Lung (tissue), 12 donors: ENCODE measurements around the gene BPNT1. TPM values are rescaled to one million over a fixed set of nuclear protein-coding genes. Genes with fewer than 3 reads are reported as not detected.

ENCODE experiments used
- ATAC-seq: fragments of 200-7000 bp; cut with Tn5 transposase; one replicate; pipeline ENCODE4 v1.9.1; 2020; ENCODE audit warnings: moderate number of reproducible peaks; ENCODE audit not compliant: insufficient read depth, low FRiP score
- DNase-seq, 3 donors: peaks; one replicate each; pipeline ENCODE4 v3.0.0-alpha.2; 2013 to 2017
- H3K27ac ChIP-seq, 2 donors: one replicate each; pipeline ENCODE4 v1.5.1; 2013; ENCODE audit warnings: mild to moderate bottlenecking in 2 of 2, moderate library complexity in 2 of 2, control low read depth in 1 of 2, inconsistent platforms in 1 of 2, low read depth in 1 of 2, low read length in 1 of 2
- H3K27me3 ChIP-seq, 3 donors: one replicate each; pipeline ENCODE4 v1.5.1; 2013; ENCODE audit warnings: low read length in 2 of 3; ENCODE audit not compliant: control insufficient read depth in 3 of 3, insufficient read depth in 3 of 3
- H3K36me3 ChIP-seq, 4 donors: one replicate each; pipeline ENCODE4 v1.5.1; 2013; ENCODE audit warnings: low read length in 4 of 4, mild to moderate bottlenecking in 1 of 4, moderate library complexity in 1 of 4; ENCODE audit not compliant: control insufficient read depth in 4 of 4, insufficient read depth in 4 of 4
- H3K4me1 ChIP-seq, 5 donors: one replicate each; pipeline ENCODE4 v1.5.1; 2013; ENCODE audit warnings: low read length in 5 of 5, mild to moderate bottlenecking in 2 of 5, moderate library complexity in 1 of 5; ENCODE audit not compliant: control insufficient read depth in 5 of 5, insufficient read depth in 5 of 5
- H3K4me3 ChIP-seq: one replicate; pipeline ENCODE4 v1.5.1; 2013; ENCODE audit warnings: mild to moderate bottlenecking, control low read depth, moderate library complexity
- H3K9ac ChIP-seq, 2 donors: one replicate each; pipeline ENCODE4 v1.5.1; 2013; ENCODE audit warnings: low read length in 2 of 2, control low read depth in 1 of 2; ENCODE audit not compliant: insufficient read depth in 1 of 2
- H3K9me3 ChIP-seq, 4 donors: one replicate each; pipeline ENCODE4 v1.5.1; 2013; ENCODE audit warnings: low read length in 3 of 4, mild to moderate bottlenecking in 1 of 4, moderate library complexity in 1 of 4; ENCODE audit not compliant: control insufficient read depth in 4 of 4, insufficient read depth in 3 of 4
- WGBS, 2 donors: extraction: QIAGEN DNeasy Blood & Tissue Kit; methylation state at CpG; one replicate each; pipeline ENCODE4 v1.1.7; 2013; 5-methylcytosine and 5-hydroxymethylcytosine counted together
- polyA plus RNA-seq, 2 donors: library from polyadenylated mRNA; stranded (reverse); fragments of 200-250 nt; gene quantifications; one replicate each; pipeline ENCODE4 v1.2.1, GENCODE V29; 2013
- total RNA-seq, 2 donors: library from RNA; depleted of rRNA in 1 of 2; stranded (reverse); fragments of >200 nt in 1 of 2; gene quantifications; one replicate each; pipeline ENCODE4 v1.2.1, GENCODE V29; 2014 to 2021
- TF ChIP-seq, protein P1 (sequence below): IDR thresholded peaks from 2 replicates; pipeline ENCODE4 v1.5.1; 2012; ENCODE audit warnings: mild to moderate bottlenecking; ENCODE audit errors: control extremely low read depth, extremely low read depth
- donor health status: control.
- donor health status: control.
- donor health status: Bipolar disorder and iron deficiency.
- donor health status: healthy.
- donor health status: DM: yes; HTN: yes; CAD: no.

Gene BPNT1
- total and polyA plus RNA-seq, 4 donors, result 15.9 to 28.1 (median 22.0) TPM

DNA sequence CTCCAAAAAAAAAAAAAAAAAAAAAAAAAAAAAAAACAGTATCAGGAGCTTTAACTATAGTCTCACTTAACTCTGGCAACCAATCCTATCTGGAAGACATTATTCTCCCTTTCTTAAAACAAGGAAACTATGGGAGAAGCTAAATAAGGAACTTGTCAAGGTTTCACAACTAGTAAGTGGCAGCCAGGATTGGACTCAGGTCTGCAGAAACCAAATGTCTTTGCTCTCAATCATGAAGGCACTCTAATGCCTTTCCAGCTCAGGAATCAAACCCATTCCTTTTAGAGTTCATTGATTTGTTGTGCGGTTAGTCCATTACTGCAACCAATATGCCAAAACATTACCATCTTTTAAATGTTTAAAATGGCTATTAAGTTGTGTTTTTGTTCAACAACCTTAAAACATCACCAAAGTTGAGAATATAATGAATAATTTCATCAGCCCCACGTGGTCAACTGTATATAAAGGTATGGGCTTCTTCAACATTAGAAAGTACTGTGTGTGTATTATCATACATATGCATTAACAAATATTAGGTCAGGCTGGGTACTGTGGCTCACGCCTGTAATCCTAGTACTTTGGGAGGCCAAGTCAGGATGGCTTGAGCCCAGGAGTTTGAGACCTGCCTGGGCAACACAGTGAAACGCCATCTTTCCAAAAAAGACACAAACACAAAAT lies 44.8 kb downstream of the BPNT1 start:
- peaks cover 0 to 5% (median under 1%) of the 10 kb centered on the region in 4 donors for H3K36me3 ChIP-seq
- no peak overlapping the region for H3K27ac ChIP-seq
- TF ChIP-seq, protein P1, sequence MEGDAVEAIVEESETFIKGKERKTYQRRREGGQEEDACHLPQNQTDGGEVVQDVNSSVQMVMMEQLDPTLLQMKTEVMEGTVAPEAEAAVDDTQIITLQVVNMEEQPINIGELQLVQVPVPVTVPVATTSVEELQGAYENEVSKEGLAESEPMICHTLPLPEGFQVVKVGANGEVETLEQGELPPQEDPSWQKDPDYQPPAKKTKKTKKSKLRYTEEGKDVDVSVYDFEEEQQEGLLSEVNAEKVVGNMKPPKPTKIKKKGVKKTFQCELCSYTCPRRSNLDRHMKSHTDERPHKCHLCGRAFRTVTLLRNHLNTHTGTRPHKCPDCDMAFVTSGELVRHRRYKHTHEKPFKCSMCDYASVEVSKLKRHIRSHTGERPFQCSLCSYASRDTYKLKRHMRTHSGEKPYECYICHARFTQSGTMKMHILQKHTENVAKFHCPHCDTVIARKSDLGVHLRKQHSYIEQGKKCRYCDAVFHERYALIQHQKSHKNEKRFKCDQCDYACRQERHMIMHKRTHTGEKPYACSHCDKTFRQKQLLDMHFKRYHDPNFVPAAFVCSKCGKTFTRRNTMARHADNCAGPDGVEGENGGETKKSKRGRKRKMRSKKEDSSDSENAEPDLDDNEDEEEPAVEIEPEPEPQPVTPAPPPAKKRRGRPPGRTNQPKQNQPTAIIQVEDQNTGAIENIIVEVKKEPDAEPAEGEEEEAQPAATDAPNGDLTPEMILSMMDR, result no peak
- no peaks in the 10 kb centered on the region for H3K9me3 ChIP-seq
- peaks cover 0 to 6% (median 0%) of the 10 kb centered on the region in 5 donors for H3K4me1 ChIP-seq
- ATAC-seq, result no peak
- peak overlapping the region; percentile 16 for H3K4me3 ChIP-seq
- DNase-seq, result peak in 1 of 3 donors; percentile 14
- WGBS, 2 donors, result 74 to 77% methylated on average over 4 of the region's 4 CpGs
- H3K27me3 ChIP-seq, result no peaks in the 10 kb centered on the region
- H3K9ac ChIP-seq, result no peak overlapping the region

DNA sequence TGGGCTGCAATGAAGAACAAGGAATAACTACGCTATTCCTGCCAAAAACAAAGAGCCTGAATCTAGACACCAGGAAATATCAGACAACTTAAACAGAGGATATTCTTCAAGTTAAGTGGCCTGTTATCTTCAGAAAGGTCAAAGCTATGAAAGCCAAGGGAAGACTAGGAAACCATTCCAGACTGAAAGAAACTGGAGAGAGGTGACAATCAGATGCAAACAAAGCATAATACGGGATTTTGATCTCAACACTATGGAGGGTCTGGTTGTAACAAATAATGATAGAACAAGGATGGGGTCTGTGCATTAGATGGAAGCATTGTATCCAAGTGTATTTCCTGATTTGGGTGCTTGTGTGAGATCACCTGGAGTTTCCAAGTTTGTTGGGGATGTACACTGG lies 45.9 kb downstream of the BPNT1 start:
- no peaks in the 10 kb centered on the region for H3K27me3 ChIP-seq
- TF ChIP-seq, protein P1, result no peak
- DNase-seq (no peak), ATAC-seq (no peak)
- H3K4me3 ChIP-seq, result no peak overlapping the region
- 90 to 97% methylated on average over 2 of the region's 2 CpGs for WGBS, 2 donors
- peaks cover 0 to 13% (median 4%) of the 10 kb centered on the region in 4 donors for H3K36me3 ChIP-seq
- peaks cover 0 to 6% (median 0%) of the 10 kb centered on the region in 5 donors for H3K4me1 ChIP-seq
- H3K9me3 ChIP-seq, result no peaks in the 10 kb centered on the region
- no peak overlapping the region for H3K9ac ChIP-seq
- H3K27ac ChIP-seq, result no peak overlapping the region

DNA sequence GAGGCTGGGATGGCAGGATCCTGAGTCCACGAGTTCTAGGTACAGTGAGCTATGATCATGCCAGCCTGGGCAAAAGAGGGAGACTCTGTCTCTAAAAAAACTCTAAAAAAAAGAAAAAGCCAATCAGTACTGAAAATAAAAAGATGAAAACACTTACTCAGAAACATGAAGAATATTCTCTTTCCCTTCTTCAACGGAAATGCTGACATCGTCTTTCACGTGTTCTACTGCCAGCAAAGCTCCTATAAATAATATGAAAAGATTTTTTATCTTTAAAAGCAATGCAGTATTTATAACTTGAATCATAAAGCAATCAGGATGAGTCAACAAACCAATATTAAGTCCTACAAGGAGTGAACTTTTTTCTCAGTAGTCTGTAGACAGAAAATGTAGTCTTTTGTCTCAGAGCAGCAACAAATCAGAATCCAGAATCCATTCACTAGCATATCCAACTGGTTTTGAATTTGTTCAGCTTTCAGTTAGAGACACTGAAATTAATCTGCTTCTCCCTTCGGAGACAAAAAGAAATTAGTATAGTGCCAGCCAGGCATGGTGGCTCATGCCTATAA lies 49.5 kb downstream of the BPNT1 start:
- no peak for ATAC-seq
- TF ChIP-seq, protein P1, result no peak
- Histone ChIP-seq H3K9ac (no peak overlapping the region), H3K27ac (no peak overlapping the region), H3K4me3 (no peak overlapping the region), H3K36me3 (peaks cover 0 to 15% (median 7%) of the 10 kb centered on the region in 4 donors), H3K9me3 (no peaks in the 10 kb centered on the region), H3K27me3 (no peaks in the 10 kb centered on the region), H3K4me1 (peaks cover 0 to 6% (median 0%) of the 10 kb centered on the region in 5 donors)
- 91 to 96% methylated on average over 5 of the region's 5 CpGs for WGBS, 2 donors
- no peak for DNase-seq
